Stimulated activated CD4-positive, alpha-beta T cell treated with anti-CD3 and anti-CD28 coated beads, Interleukin-1b, Interleukin-23, amount 100 ng/mL, for 4 hours (primary cell): Measurements from ENCODE around the gene NAT10.

Experiments
- DNase-seq, 2 donors: peaks; one replicate each; pipeline ENCODE4 v3.0.0-alpha.2; 2020; ENCODE audit warnings: low read depth in 2 of 2

Gene NAT10

DNA sequence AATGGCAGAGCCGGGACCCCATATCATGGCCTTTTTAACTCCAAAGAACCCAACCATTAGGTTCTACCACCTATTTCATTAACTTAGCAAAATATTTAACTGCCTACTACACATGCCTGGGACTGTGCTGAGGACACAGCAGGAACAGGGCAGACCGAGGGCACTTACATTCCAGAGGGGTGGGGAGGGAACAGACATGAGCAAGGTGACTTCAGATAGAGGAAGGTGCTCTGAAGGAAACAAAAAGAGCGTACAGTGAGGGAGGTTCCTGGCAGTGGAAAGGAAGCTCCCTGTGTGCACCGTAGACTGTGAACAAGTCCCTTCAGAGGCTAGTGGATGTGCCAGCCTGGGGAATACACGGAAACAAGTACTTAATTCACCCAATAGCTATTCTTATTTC, 82.8 kb downstream of the NAT10 start:
- DNase-seq = no peak

DNA sequence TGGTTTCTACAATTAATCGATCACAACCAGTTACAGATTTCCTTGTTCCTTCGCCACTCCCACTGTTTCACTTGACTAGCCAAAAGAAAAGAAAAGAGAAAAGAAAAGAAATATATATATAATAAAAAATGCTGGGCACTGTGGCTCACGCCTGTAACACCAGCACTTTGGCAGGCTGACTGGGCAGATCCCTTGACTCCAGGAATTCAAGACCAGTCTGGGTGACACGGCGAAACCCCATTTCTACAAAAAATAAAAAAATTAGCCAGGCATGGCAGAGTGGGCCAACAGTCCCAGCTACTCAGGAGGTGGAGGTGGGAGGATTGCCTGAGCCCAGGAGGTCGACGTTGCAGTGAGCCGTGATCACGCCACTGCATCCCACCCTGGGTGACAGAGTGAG, 83.8 kb downstream of the NAT10 start:
- DNase-seq = no peak

DNA sequence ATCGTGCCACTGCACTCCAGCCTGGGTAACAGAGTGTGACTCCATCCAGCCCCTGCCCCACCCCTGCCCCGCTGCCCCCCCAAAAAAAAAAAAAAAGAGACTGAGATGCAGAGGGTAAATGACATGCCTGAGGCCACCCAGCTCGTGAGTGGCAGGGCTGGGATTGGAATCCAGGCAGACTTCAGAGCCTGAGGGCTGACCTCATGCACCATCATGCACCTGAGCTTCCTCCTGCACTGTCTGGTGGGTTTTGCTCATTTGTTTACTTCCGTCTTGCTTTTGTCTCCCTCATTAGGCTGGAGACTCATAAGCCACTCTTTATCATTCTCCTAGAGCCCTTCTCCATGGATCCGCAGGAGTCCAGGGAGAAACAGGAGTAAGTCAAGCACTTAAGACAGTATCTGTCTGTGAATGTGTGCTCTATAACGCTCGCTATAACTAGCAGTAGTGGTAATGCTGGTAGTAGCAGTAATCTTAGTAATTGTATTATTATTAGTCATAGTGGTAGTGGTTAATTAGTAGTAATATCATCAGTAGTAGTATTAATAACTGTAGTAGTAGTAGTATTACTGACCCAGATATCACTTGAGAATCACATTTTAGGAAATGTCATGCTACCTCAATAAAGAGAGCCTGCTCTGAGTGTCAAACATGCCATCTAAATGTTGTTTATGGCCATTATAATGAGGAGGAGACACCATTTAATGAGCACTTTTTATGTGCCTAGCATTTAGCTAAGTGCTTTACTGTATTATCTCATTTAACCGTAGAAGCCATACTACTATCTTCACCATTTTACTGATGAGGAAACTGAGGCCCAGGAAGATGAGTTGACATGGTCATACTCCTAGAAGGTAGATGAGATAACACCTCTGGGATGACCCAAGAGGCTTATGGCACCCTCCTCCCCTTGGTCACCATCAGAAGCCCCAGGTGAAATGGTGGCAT, 85.0 kb downstream of the NAT10 start:
- no peak for DNase-seq

DNA sequence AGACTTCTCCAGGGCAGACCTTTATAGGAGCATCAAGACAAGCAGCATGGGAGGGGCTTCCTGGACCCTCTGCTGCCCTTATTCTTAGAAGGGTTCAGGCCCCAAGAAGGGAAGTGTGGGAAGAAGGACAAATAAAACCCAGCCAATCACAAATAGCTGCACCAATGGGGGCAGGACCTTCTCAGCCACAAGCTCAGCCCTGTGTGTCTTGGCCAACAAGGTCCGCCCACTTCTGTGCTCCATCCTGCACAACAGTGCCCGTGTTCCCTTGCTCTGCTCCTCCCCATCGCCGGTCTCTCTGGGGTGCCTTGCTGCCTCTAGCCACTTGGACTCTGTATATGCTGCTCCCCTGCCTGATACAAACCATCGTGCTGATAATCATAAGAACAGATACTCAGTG, 86.1 kb downstream of the NAT10 start:
- no peak for DNase-seq

DNA sequence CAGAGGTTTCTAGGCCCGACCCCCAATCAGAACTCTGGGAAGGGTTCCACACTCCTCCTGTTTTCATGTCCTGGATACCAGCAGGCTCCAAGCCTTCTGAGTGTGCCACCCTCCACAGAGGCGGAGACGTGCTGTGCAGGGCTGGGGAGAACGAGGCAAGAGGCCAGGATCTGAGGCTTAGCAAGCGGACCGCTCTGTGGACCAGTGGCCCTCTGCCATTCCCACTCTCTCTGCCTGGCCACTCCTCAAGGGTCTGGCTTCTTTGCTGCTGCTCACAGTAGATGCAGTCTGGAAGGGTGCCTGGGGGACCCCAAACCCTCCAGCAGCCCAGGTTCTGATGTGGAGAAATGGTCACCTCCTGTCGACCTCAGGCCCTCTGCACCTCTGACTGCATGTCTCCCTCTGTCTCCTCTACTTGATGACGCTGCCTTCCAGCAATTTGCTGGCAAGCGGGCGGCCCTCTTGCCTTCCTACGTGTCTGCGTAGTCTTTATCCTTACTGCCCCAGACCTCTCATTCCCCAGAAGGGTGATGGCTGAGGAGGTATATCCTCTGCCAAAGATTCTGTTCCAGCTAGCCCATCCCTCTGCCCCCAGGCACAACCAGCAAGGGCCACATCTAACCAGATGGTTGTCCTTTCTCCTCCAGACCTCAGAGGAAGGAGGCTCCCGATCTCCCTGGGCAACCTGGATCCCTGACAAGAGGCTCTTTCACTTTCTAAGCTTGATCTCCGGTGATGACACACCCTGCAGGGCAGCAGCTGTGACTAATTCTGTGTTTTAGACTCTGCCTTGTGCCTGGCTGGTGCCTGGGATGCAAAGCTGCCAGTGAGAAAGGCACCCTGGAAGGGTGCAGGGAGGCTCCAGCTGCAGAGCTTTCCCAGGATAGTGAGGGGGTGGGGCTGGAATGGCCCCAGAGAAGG, 87.3 kb downstream of the NAT10 start:
- DNase-seq = no peak

DNA sequence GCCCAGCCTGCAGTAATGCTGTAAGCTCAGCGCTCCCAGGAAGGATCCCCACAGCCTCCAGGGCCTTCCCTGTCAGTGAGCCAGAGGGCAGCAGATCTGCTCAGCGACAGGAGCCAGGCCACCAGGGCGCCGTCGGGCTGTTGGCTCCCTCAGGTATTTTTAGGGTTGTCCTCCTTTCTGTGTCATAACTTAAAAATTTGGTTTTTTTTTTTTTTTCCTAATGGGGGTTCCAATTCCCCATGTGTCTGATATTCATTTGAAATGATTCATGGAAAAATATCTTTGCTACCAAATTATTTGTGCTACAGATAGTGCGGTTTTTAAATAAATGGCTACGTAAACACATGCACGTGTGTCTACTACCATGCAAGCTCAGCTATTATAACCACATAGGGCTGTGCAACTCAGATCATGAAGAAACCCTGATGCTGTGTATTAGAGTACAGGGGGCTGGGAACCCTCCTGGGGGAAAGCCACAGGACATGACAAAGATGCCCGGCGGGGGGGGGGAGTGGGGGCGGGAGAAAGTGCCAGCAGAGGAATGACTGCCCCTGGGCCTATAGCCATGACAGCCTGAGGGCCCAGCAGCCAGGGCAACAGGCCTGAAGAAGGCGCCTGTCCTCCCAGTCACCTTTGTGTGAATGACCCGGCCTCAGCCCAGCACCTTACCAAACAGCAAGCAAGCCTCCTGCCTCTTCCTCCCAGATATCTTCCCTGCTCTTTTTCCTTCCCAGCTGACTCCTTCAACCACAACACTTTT, 89.3 kb downstream of the NAT10 start:
- no peak for DNase-seq
